ENCODE data around the gene SLC8A2. TPM values are rescaled to one million over a fixed set of nuclear protein-coding genes. Genes with fewer than 3 reads are reported as not detected.

Gene SLC8A2
- polyA plus RNA-seq, 1 donor (not counting 4 experiments of a cell fraction or from before 2014, with no cell fraction given) = 0.17 TPM

DNA sequence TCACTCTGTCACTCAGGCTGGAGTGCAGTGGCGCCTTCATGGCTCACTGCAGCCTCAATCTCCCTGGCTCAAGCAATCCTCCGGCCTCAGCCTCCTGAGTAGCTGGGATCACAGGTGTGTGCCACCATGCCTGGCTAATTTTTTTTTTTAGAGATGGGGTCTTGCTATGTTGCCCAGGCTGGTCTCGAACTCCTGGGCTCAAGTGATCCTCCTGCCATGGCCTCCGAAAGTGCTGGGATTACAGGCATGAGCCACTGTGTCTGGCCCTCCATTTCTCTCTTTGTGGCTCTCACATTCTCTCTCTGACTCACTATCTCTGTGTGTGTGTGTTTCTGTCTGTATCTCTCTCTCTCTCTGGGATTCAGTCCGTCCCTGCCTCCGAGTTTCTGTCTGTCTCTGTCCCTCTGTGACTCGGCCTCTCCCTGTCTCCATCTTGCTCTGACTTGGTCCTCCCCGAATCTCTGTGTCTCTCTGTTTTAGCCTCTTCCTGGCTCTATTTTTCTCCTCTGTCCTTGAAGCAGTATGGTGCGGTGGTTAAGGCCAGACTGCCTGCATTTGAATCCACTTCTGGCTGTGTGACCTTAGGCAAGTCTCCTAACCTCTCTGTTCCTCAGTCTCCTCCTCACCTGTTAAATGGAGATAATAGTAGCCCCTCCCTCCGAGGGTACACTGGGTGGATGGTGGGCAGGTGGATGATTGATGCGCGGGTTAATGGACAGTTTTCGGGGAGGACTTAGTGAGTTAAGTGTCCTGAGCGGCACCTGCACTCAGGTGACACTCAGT lies 63.3 kb downstream of the SLC8A2 start:
- DNase-seq (ENCODE audit: low read depth, low spot score) (no peak), FAIRE-seq (no peak)
- Histone ChIP-seq H3K9ac (ENCODE audit: control insufficient read depth, extremely low read depth, insufficient read depth, low read length) (no peak overlapping the region), H3K9me1 (ENCODE audit: control insufficient read depth, extremely low read depth, insufficient read depth, low read length) (no peaks in the 10 kb centered on the region), H3K36me3 (ENCODE audit: control insufficient read depth in 2 of 2, extremely low read depth in 1 of 2, insufficient read depth in 2 of 2, low read length in 2 of 2) (no peaks in the 10 kb centered on the region), H3K9me3 (ENCODE audit: control insufficient read depth, low read depth, low read length) (no peaks in the 10 kb centered on the region), H3K79me2 (ENCODE audit: control insufficient read depth, insufficient read depth, low read length) (no peaks in the 10 kb centered on the region), H3K27me3 (ENCODE audit: control insufficient read depth, extremely low read depth, insufficient read depth, low read length) (peaks cover 25% of the 10 kb centered on the region), H3K27ac (ENCODE audit: control insufficient read depth, insufficient read depth, low read length) (no peak overlapping the region), H3K4me1 (ENCODE audit: control insufficient read depth, extremely low read depth, insufficient read depth, low read length) (no peaks in the 10 kb centered on the region), H3K4me2 (ENCODE audit: control insufficient read depth, extremely low read depth, insufficient read depth, low read depth, low read length) (no peak overlapping the region), H4K20me1 (ENCODE audit: control insufficient read depth, extremely low read depth, insufficient read depth, low read length) (peaks cover 5% of the 10 kb centered on the region), H3K4me3 (ENCODE audit: control insufficient read depth in 2 of 3, extremely low read depth in 1 of 3, insufficient read depth in 2 of 3, low read depth in 1 of 3, low read length in 3 of 3) (no peak overlapping the region), H2AFZ (ENCODE audit: control insufficient read depth, low read length) (no peak overlapping the region)
- TF ChIP-seq, protein P1, sequence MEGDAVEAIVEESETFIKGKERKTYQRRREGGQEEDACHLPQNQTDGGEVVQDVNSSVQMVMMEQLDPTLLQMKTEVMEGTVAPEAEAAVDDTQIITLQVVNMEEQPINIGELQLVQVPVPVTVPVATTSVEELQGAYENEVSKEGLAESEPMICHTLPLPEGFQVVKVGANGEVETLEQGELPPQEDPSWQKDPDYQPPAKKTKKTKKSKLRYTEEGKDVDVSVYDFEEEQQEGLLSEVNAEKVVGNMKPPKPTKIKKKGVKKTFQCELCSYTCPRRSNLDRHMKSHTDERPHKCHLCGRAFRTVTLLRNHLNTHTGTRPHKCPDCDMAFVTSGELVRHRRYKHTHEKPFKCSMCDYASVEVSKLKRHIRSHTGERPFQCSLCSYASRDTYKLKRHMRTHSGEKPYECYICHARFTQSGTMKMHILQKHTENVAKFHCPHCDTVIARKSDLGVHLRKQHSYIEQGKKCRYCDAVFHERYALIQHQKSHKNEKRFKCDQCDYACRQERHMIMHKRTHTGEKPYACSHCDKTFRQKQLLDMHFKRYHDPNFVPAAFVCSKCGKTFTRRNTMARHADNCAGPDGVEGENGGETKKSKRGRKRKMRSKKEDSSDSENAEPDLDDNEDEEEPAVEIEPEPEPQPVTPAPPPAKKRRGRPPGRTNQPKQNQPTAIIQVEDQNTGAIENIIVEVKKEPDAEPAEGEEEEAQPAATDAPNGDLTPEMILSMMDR (optimal IDR thresholded peaks at IDR 0.05 in 1 of 3, IDR thresholded peaks at IDR 0.05 in 1 of 3, conservative IDR thresholded peaks at IDR 0.05 in 1 of 3; ENCODE audit: extremely low read depth in 1 of 3, insufficient read depth in 2 of 3, low read length in 3 of 3) = no peak
- TF ChIP-seq EZH2 (IDR thresholded peaks at IDR 0.05; ENCODE audit: low read length) = no peak
- dilution Hi-C loops (cut with MboI; ENCODE audit: extremely low pct_ligation_motif_present, low sequenced_read_pairs) = no loop called here

DNA sequence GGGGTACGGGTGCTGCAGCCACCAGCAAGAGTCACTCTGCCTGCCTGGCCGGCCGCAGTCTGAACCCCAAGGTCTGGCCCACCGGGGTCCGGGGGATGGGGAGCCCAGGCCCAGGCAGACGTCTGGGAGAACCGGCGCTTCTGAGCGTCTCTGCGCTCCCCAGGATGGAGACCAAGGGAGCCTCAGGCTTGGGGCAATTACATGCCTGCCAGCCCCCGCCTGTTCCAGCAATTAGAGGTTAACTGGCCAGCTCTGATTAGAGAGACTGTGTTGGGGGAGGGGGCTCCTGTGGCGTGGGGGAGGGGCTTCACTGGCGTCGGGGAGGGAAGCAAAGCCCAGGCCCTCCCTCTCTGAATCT lies 64.3 kb downstream of the SLC8A2 start:
- Histone ChIP-seq H3K9me1 (ENCODE audit: control insufficient read depth, extremely low read depth, insufficient read depth, low read length) (no peaks in the 10 kb centered on the region), H3K27me3 (ENCODE audit: control insufficient read depth, extremely low read depth, insufficient read depth, low read length) (peaks cover 25% of the 10 kb centered on the region), H3K9me3 (ENCODE audit: control insufficient read depth, low read depth, low read length) (no peaks in the 10 kb centered on the region), H3K4me2 (ENCODE audit: control insufficient read depth, extremely low read depth, insufficient read depth, low read depth, low read length) (no peak overlapping the region), H3K9ac (ENCODE audit: control insufficient read depth, extremely low read depth, insufficient read depth, low read length) (no peak overlapping the region), H4K20me1 (ENCODE audit: control insufficient read depth, extremely low read depth, insufficient read depth, low read length) (peaks cover 5% of the 10 kb centered on the region), H2AFZ (ENCODE audit: control insufficient read depth, low read length) (no peak overlapping the region), H3K36me3 (ENCODE audit: control insufficient read depth in 2 of 2, extremely low read depth in 1 of 2, insufficient read depth in 2 of 2, low read length in 2 of 2) (no peaks in the 10 kb centered on the region), H3K79me2 (ENCODE audit: control insufficient read depth, insufficient read depth, low read length) (no peaks in the 10 kb centered on the region), H3K4me1 (ENCODE audit: control insufficient read depth, extremely low read depth, insufficient read depth, low read length) (no peaks in the 10 kb centered on the region), H3K27ac (ENCODE audit: control insufficient read depth, insufficient read depth, low read length) (no peak overlapping the region), H3K4me3 (ENCODE audit: control insufficient read depth in 2 of 3, extremely low read depth in 1 of 3, insufficient read depth in 2 of 3, low read depth in 1 of 3, low read length in 3 of 3) (no peak overlapping the region)
- DNase-seq (ENCODE audit: low read depth, low spot score) = no peak
- TF ChIP-seq EZH2 (IDR thresholded peaks at IDR 0.05; ENCODE audit: low read length) = no peak
- TF ChIP-seq, protein P1 (optimal IDR thresholded peaks at IDR 0.05 in 1 of 3, IDR thresholded peaks at IDR 0.05 in 1 of 3, conservative IDR thresholded peaks at IDR 0.05 in 1 of 3; ENCODE audit: extremely low read depth in 1 of 3, insufficient read depth in 2 of 3, low read length in 3 of 3) = no peak
- dilution Hi-C loops (cut with MboI; ENCODE audit: extremely low pct_ligation_motif_present, low sequenced_read_pairs) = no loop called here
- FAIRE-seq = no peak
